Keratinocyte (primary cell): Measurements from ENCODE around the gene TMEM258. TPM values are rescaled to one million over a fixed set of nuclear protein-coding genes. Genes with fewer than 3 reads are reported as not detected.

ENCODE experiments used
- DNase-seq: peaks from one replicate; pipeline ENCODE4 v3.0.0-alpha.2; 2011; ENCODE audit warnings: low read depth, missing footprints, low spot score
- FAIRE-seq: peaks from 2 replicates; lab custom pipeline; 2011; peaks lifted over from hg19 to GRCh38; lab: Jason Lieb, UNC
- H2AFZ ChIP-seq: 2 replicates; pipeline ENCODE4 v1.6.0; 2012; ENCODE audit warnings: low read length, control low read depth, inconsistent platforms; ENCODE audit not compliant: control insufficient read depth
- H3K27ac ChIP-seq: 2 replicates; pipeline ENCODE4 v1.5.1; 2011; ENCODE audit warnings: low read length; ENCODE audit not compliant: control insufficient read depth, insufficient read depth
- H3K27me3 ChIP-seq: 3 replicates; pipeline ENCODE4 v1.6.0; 2011; ENCODE audit warnings: low read length; ENCODE audit not compliant: control insufficient read depth, insufficient read depth; ENCODE audit errors: extremely low read depth
- H3K36me3 ChIP-seq, 2 experiments: 2 replicates in 1 of 2; 3 replicates in 1 of 2; pipeline ENCODE4 v1.5.1; 2011; ENCODE audit warnings: low read length in 2 of 2, mild to moderate bottlenecking in 1 of 2; ENCODE audit not compliant: control insufficient read depth in 2 of 2, insufficient read depth in 2 of 2; ENCODE audit errors: extremely low read depth in 1 of 2
- H3K4me1 ChIP-seq: 3 replicates; pipeline ENCODE4 v1.5.1; 2011; ENCODE audit warnings: low read length; ENCODE audit not compliant: control insufficient read depth, insufficient read depth; ENCODE audit errors: extremely low read depth
- H3K4me2 ChIP-seq: 3 replicates; pipeline ENCODE4 v1.6.0; 2011; ENCODE audit warnings: low read depth, low read length; ENCODE audit not compliant: control insufficient read depth, insufficient read depth; ENCODE audit errors: extremely low read depth
- H3K4me3 ChIP-seq, 3 experiments: fragments of 200-600 bp in 1 of 3; sonication (generic) in 1 of 3; 2 replicates in 2 of 3; 3 replicates in 1 of 3; pipeline ENCODE4 v1.5.1; 2011 to 2016; ENCODE audit warnings: low read length in 3 of 3, mild to moderate bottlenecking in 3 of 3, control low read depth in 2 of 3, inconsistent platforms in 1 of 3, low read depth in 1 of 3, mixed read lengths in 1 of 3, mixed run types in 1 of 3, moderate library complexity in 1 of 3; ENCODE audit not compliant: control insufficient read depth in 2 of 3, insufficient read depth in 2 of 3; ENCODE audit errors: extremely low read depth in 1 of 3
- H3K79me2 ChIP-seq: 2 replicates; pipeline ENCODE4 v1.6.0; 2012; ENCODE audit warnings: low read length; ENCODE audit not compliant: control insufficient read depth, insufficient read depth
- H3K9ac ChIP-seq: 3 replicates; pipeline ENCODE4 v1.6.0; 2011; ENCODE audit warnings: low read length; ENCODE audit not compliant: control insufficient read depth, insufficient read depth; ENCODE audit errors: extremely low read depth
- H3K9me1 ChIP-seq: 3 replicates; pipeline ENCODE4 v1.6.0; 2011; ENCODE audit warnings: low read length; ENCODE audit not compliant: control insufficient read depth, insufficient read depth; ENCODE audit errors: extremely low read depth
- H3K9me3 ChIP-seq: 2 replicates; pipeline ENCODE4 v1.5.1; 2012; ENCODE audit warnings: low read depth, low read length; ENCODE audit not compliant: control insufficient read depth
- H4K20me1 ChIP-seq: 3 replicates; pipeline ENCODE4 v1.6.0; 2011; ENCODE audit warnings: low read length; ENCODE audit not compliant: control insufficient read depth, insufficient read depth; ENCODE audit errors: extremely low read depth
- CTCF ChIP-seq, 3 experiments: IDR thresholded peaks in 1 of 3; conservative IDR thresholded peaks in 1 of 3; optimal IDR thresholded peaks in 1 of 3; 2 replicates in 2 of 3; 3 replicates in 1 of 3; pipeline versions ENCODE3 to v1.5.1; 2011; ENCODE audit warnings: low read length in 3 of 3, mild to moderate bottlenecking in 3 of 3, moderate library complexity in 2 of 3, control low read depth in 1 of 3, inconsistent platforms in 1 of 3; ENCODE audit not compliant: insufficient read depth in 2 of 3; ENCODE audit errors: extremely low read depth in 1 of 3
- EZH2 ChIP-seq: IDR thresholded peaks from one replicate; pipeline ENCODE4 v1.6.1; 2012; ENCODE audit warnings: inconsistent platforms, mild to moderate bottlenecking, low read length, moderate library complexity
- dilution Hi-C: fragments of 300-500 bp; cut with MboI; formaldehyde crosslinking; loops from one replicate; pipeline ENCODE4 v1.7.0; 2020; ENCODE audit warnings: low sequenced_read_pairs; ENCODE audit not compliant: extremely low pct_ligation_motif_present
- polyA plus RNA-seq, 5 experiments: library from polyadenylated mRNA; depleted of rRNA in 3 of 5; stranded (reverse) in 3 of 5; stranded (forward) in 1 of 5; unstranded in 1 of 5; fragments of >200 nt; gene quantifications; 1 replicate in 1 of 5; 2 replicates in 3 of 5; 3 replicates in 1 of 5; pipeline versions ENCODE4 v1.2.1 to v1.2.3, GENCODE V29; 2011 to 2012; ENCODE audit warnings: missing spikeins in 2 of 5, low read depth in 1 of 5, low replicate concordance in 1 of 5

Gene TMEM258
- polyA plus RNA-seq, 1 donor (not counting 4 experiments of a cell fraction or from before 2014, with no cell fraction given): 249 TPM

- FAIRE-seq (no peak), DNase-seq (no peak)
- Histone ChIP-seq H3K4me1 (peaks cover 3% of the 10 kb centered on the region), H3K79me2 (no peaks in the 10 kb centered on the region), H4K20me1 (no peaks in the 10 kb centered on the region), H3K27ac (no peak overlapping the region), H3K9me1 (no peaks in the 10 kb centered on the region), H3K36me3 (no peaks in the 10 kb centered on the region), H2AFZ (no peak overlapping the region), H3K4me2 (no peak overlapping the region), H3K9me3 (no peaks in the 10 kb centered on the region), H3K4me3 (no peak overlapping the region), H3K27me3 (peaks cover 9% of the 10 kb centered on the region), H3K9ac (no peak overlapping the region)
- dilution Hi-C loops: no loop called here
- no peak for TF ChIP-seq EZH2
- TF ChIP-seq CTCF (optimal IDR thresholded peaks at IDR 0.05 in 1 of 3, IDR thresholded peaks at IDR 0.05 in 1 of 3, conservative IDR thresholded peaks at IDR 0.05 in 1 of 3; ENCODE audit: extremely low read depth in 1 of 3, insufficient read depth in 2 of 3, low read length in 3 of 3): no peak
Measured at GRCh38 chr11:61773356-61773755, 19.0 kb downstream of the TMEM258 start.

- H3K27me3 ChIP-seq: no peaks in the 10 kb centered on the region
- no peaks in the 10 kb centered on the region for H3K9me1 ChIP-seq
- dilution Hi-C loops: no loop called here
- H3K4me2 ChIP-seq: no peak overlapping the region
- TF ChIP-seq EZH2 (no peak), CTCF (optimal IDR thresholded peaks at IDR 0.05 in 1 of 3, IDR thresholded peaks at IDR 0.05 in 1 of 3, conservative IDR thresholded peaks at IDR 0.05 in 1 of 3; ENCODE audit: extremely low read depth in 1 of 3, insufficient read depth in 2 of 3, low read length in 3 of 3) (no peak)
- no peak overlapping the region for H3K27ac ChIP-seq
- H3K36me3 ChIP-seq: no peaks in the 10 kb centered on the region
- no peaks in the 10 kb centered on the region for H3K9me3 ChIP-seq
- no peak overlapping the region for H3K4me3 ChIP-seq
- H4K20me1 ChIP-seq: no peaks in the 10 kb centered on the region
- H3K4me1 ChIP-seq: peaks cover 3% of the 10 kb centered on the region
- no peak overlapping the region for H3K9ac ChIP-seq
- no peak overlapping the region for H2AFZ ChIP-seq
- H3K79me2 ChIP-seq: no peaks in the 10 kb centered on the region
- no peak for DNase-seq
- no peak for FAIRE-seq
Measured at GRCh38 chr11:61771985-61772455, 20.4 kb downstream of the TMEM258 start.
